Measurements from ENCODE around the gene TBC1D17. TPM values are rescaled to one million over a fixed set of nuclear protein-coding genes. Genes with fewer than 3 reads are reported as not detected.
A peak's percentile ranks its signal among the peaks of the same experiment; 100 is the strongest.

Gene TBC1D17
- total and polyA plus RNA-seq, 10 of the 15 experiments (the other 5 are each of a cell fraction or from before 2014, with no cell fraction given): 0.42 to 20.4 (median 11.2) TPM

- SMC1A ChIA-PET (ENCODE audit: uncharacterized antibody, unreplicated experiment): interaction anchor here (0.7 to 2.0 kb wide), 13 partner anchors 16 to 193 kb away, joined by 3 to 9 read pairs (median 5); partner anchors contain the start of genes AP2A1, ATF5, FUZ and NUP62
- no TSS peak for BruUV-seq (replicated peaks)
- in situ Hi-C loops (cut with MboI): no loop called here
- POLR2A ChIA-PET: interaction anchor here (0.6 to 1.7 kb wide), 34 partner anchors 10 to 416 kb away, joined by 3 to 30 read pairs (median 4); partner anchors contain the start of genes AP2A1, ATF5, FUZ and IL4I1
- Histone ChIP-seq H4K20me1 (ENCODE audit: control insufficient read depth, insufficient read depth) (no peaks in the 10 kb centered on the region), H3K36me3 (ENCODE audit: control insufficient read depth in 2 of 2, insufficient read depth in 2 of 2, low read length in 1 of 2) (peaks cover 2 to 4% of the 10 kb centered on the region in 2 experiments), H3K9me3 (replicated peaks; ENCODE audit: control insufficient read depth, insufficient read depth, low read length) (no peaks in the 10 kb centered on the region), H3K4me2 (ENCODE audit: control insufficient read depth, insufficient read depth) (peak overlapping the region; percentile 85), H2AFZ (ENCODE audit: control insufficient read depth, low read depth, low read length) (peak overlapping the region; percentile 41; the same call in 1 of the 2 replicates), H3K9ac (ENCODE audit: control insufficient read depth, insufficient read depth, low read length) (peak overlapping the region; percentile 64), H3K27me3 (replicated peaks in 1 of 2; ENCODE audit: control insufficient read depth in 2 of 2, insufficient read depth in 2 of 2, low read length in 1 of 2) (no peaks in the 10 kb centered on the region), H3K79me2 (ENCODE audit: control insufficient read depth, insufficient read depth, low read length) (peaks cover 22% of the 10 kb centered on the region), H3K4me1 (ENCODE audit: control insufficient read depth, insufficient read depth, low read length) (peaks cover 26% of the 10 kb centered on the region), H3K27ac (ENCODE audit: control insufficient read depth, insufficient read depth) (peak overlapping the region; percentile 70), H3K4me3 (peak overlapping the region; percentile 66)
- CTCF ChIA-PET: interaction anchor here (0.5 to 1.4 kb wide), 9 partner anchors 7 to 190 kb away, joined by 3 to 6 read pairs (median 4); partner anchors contain the start of genes AKT1S1, MED25, PTOV1 and TBC1D17
- intact Hi-C loops (cut with micrococcal nuclease; ENCODE audit: unreplicated experiment): loop anchor here (5.0 kb wide), 3 partner anchors 102 to 382 kb away; partner anchors contain the start of genes AP2A1, PRMT1 and RPL13A
- WGBS (ENCODE audit: insufficient coverage, insufficient replicate concordance, low lambda C conversion rate, missing lambda C conversion rate): 3% methylated on average over 55 of the region's 67 CpGs
- FAIRE-seq (peak; percentile 100), DNase-seq (ENCODE audit: low read depth, low spot score) (peak; percentile 100), ATAC-seq (peak; percentile 87)
- RAD21 ChIA-PET (ENCODE audit: unreplicated experiment): interaction anchor here (0.6 to 1.4 kb wide), 22 partner anchors 7 to 229 kb away, joined by 3 to 17 read pairs (median 4); partner anchors contain the start of genes AKT1S1, AP2A1, ATF5 and FUZ
- peak; percentile 79 for TF ChIP-seq DPF2 (IDR thresholded peaks at IDR 0.05)
- TF ChIP-seq NR2F1 (conservative IDR thresholded peaks at IDR 0.05): peak; percentile 58; the same call in 1 of the 2 replicates
- peak; percentile 58 for TF ChIP-seq FOS (IDR thresholded peaks at IDR 0.05; ENCODE audit: borderline replicate concordance, extremely low read depth, insufficient read length)
- TF ChIP-seq STAT3 (IDR thresholded peaks at IDR 0.05; ENCODE audit: low read depth, low read length): no peak
- TF ChIP-seq TBL1XR1 (IDR thresholded peaks at IDR 0.05; ENCODE audit: low read depth, low read length): no peak
- no peak; the same call in 1 of the 2 replicates for TF ChIP-seq POLR2AphosphoS2 (IDR thresholded peaks at IDR 0.05; ENCODE audit: low read depth, low read length)
- peak; percentile 56 for TF ChIP-seq POLR2A (IDR thresholded peaks at IDR 0.05; ENCODE audit: low read depth, low read length)
- TF ChIP-seq ZBTB11 (CRISPR knock-in tag; IDR thresholded peaks at IDR 0.05): no peak
- peak; percentile 86; the same call in 1 of the 2 replicates for TF ChIP-seq GATAD2B (conservative IDR thresholded peaks at IDR 0.05; ENCODE audit: low read depth)
- peak; percentile 56; the same call in 1 of the 2 replicates for TF ChIP-seq TAF1 (IDR thresholded peaks at IDR 0.05; ENCODE audit: borderline replicate concordance, low read depth, low read length)
- peak; percentile 66; the same call in 1 of the 2 replicates for TF ChIP-seq LARP7 (IDR thresholded peaks at IDR 0.05)
- TF ChIP-seq SMARCA5 (IDR thresholded peaks at IDR 0.05): peak; percentile 68; the same call in 1 of the 2 replicates
- peak; percentile 84 to 86 for TF ChIP-seq IKZF2 (IDR thresholded peaks at IDR 0.05)
- TF ChIP-seq REST (IDR thresholded peaks at IDR 0.05; ENCODE audit: low read depth, low read length): no peak
Observed at GRCh38 chr19:49869484-49870308, 7.8 kb upstream of the TBC1D17 start.
